ENCODE data around the gene MINAR2. TPM values are rescaled to one million over a fixed set of nuclear protein-coding genes. Genes with fewer than 3 reads are reported as not detected.

The MINAR2 gene
- polyA plus RNA-seq, 1 of the 3 experiments (the other 2 are of a cell fraction) = not detected

- Histone ChIP-seq H3K4me2 (no peak overlapping the region), H3K27me3 (ENCODE audit: insufficient read depth) (no peaks in the 10 kb centered on the region; the same call in 1 of the 2 replicates), H3F3A (replicated peaks; ENCODE audit: insufficient read depth) (no peaks in the 10 kb centered on the region), H4K20me1 (ENCODE audit: insufficient read depth) (no peaks in the 10 kb centered on the region), H3K4me3 (ENCODE audit: low read depth in 2 of 2, low read length in 1 of 2) (no peak overlapping the region), H3K36me3 (replicated peaks in 1 of 2; ENCODE audit: control insufficient read depth in 1 of 2, insufficient read depth in 2 of 2, low read length in 1 of 2) (no peaks in the 10 kb centered on the region), H3K4me1 (ENCODE audit: control insufficient read depth in 1 of 2, insufficient read depth in 2 of 2, low read depth in 1 of 2, low read length in 1 of 2) (no peaks in the 10 kb centered on the region), H3K9ac (no peak overlapping the region), H3K9me2 (no peaks in the 10 kb centered on the region), H3K79me2 (ENCODE audit: insufficient read depth) (no peaks in the 10 kb centered on the region), H3K9me3 (no peaks in the 10 kb centered on the region), H3K27ac (ENCODE audit: low read depth in 2 of 2, low read length in 1 of 2) (no peak overlapping the region), H2AFZ (ENCODE audit: low read depth) (no peak overlapping the region)
- DNase-seq = no peak
- TF ChIP-seq EZH2phosphoT487 (IDR thresholded peaks at IDR 0.05; ENCODE audit: borderline replicate concordance, low read depth) = no peak
- TF ChIP-seq NRF1 (IDR thresholded peaks at IDR 0.05; ENCODE audit: low read depth, low read length) = no peak
- peak; percentile 33; the same call in 1 of the 2 replicates for TF ChIP-seq CTCF (IDR thresholded peaks at IDR 0.05)
- no peak for TF ChIP-seq ELF1 (IDR thresholded peaks at IDR 0.05)
- ChIA-PET CTCF (no interaction called here), POLR2A (no interaction called here)
Observed at GRCh38 chr5:129698661-129699060, 49.2 kb upstream of the MINAR2 start.

- H3K4me3 ChIP-seq (ENCODE audit: low read depth in 2 of 2, low read length in 1 of 2) = no peak overlapping the region
- H3K27me3 ChIP-seq (ENCODE audit: insufficient read depth) = no peaks in the 10 kb centered on the region; the same call in 1 of the 2 replicates
- H3F3A ChIP-seq (replicated peaks; ENCODE audit: insufficient read depth) = no peaks in the 10 kb centered on the region
- DNase-seq = no peak
- no peaks in the 10 kb centered on the region for H3K36me3 ChIP-seq (replicated peaks in 1 of 2; ENCODE audit: control insufficient read depth in 1 of 2, insufficient read depth in 2 of 2, low read length in 1 of 2)
- no peaks in the 10 kb centered on the region for H3K79me2 ChIP-seq (ENCODE audit: insufficient read depth)
- POLR2A ChIA-PET = no interaction called here
- H3K9me2 ChIP-seq = no peaks in the 10 kb centered on the region
- no peaks in the 10 kb centered on the region for H4K20me1 ChIP-seq (ENCODE audit: insufficient read depth)
- H3K4me2 ChIP-seq = no peak overlapping the region
- no peak overlapping the region for H3K9ac ChIP-seq
- WGBS (ENCODE audit: low lambda C conversion rate) = 0% methylated on average over 1 of the region's 1 CpG
- no peak overlapping the region for H3K27ac ChIP-seq (ENCODE audit: low read depth in 2 of 2, low read length in 1 of 2)
- no peaks in the 10 kb centered on the region for H3K4me1 ChIP-seq (ENCODE audit: control insufficient read depth in 1 of 2, insufficient read depth in 2 of 2, low read depth in 1 of 2, low read length in 1 of 2)
- CTCF ChIA-PET = no interaction called here
- TF ChIP-seq GABPA (IDR thresholded peaks at IDR 0.05; ENCODE audit: low read depth) (no peak), IRF3 (IDR thresholded peaks at IDR 0.05; ENCODE audit: low read depth, low read length) (no peak), EP300 (IDR thresholded peaks at IDR 0.05; ENCODE audit: borderline replicate concordance in 1 of 2, low read depth in 1 of 2, low read length in 1 of 2) (no peak), MAX (IDR thresholded peaks at IDR 0.05; ENCODE audit: low read depth) (no peak), ZBTB33 (IDR thresholded peaks at IDR 0.05; ENCODE audit: borderline replicate concordance, low read depth) (no peak), FOXJ3 (CRISPR knock-in tag; IDR thresholded peaks at IDR 0.05) (no peak), GATA2 (CRISPR knock-in tag; IDR thresholded peaks at IDR 0.05) (no peak), TEAD4 (IDR thresholded peaks at IDR 0.05; ENCODE audit: borderline replicate concordance, insufficient read depth) (no peak)
- H3K9me3 ChIP-seq = no peaks in the 10 kb centered on the region
- H2AFZ ChIP-seq (ENCODE audit: low read depth) = no peak overlapping the region
Observed at GRCh38 chr5:129716235-129716634, 31.7 kb upstream of the MINAR2 start.
